Spinal cord (tissue), 10 donors: ENCODE results near the gene DCXR. TPM values are rescaled to one million over a fixed set of nuclear protein-coding genes. Genes with fewer than 3 reads are reported as not detected.

Experiments
- DNase-seq, 6 donors: peaks; one replicate each; pipeline versions ENCODE4 v3.0.0 to v3.0.0-alpha.2; 2013 to 2015; ENCODE audit warnings: low spot score in 6 of 6, low read depth in 4 of 6
- H3K27ac ChIP-seq: one replicate; pipeline ENCODE4 v1.5.1; 2013; ENCODE audit warnings: low read depth, low read length, control low read depth
- H3K27me3 ChIP-seq: one replicate; pipeline ENCODE4 v1.6.1; 2013; ENCODE audit warnings: low read length; ENCODE audit not compliant: control insufficient read depth, insufficient read depth
- H3K36me3 ChIP-seq: one replicate; pipeline ENCODE4 v1.6.1; 2013; ENCODE audit warnings: low read length; ENCODE audit not compliant: control insufficient read depth, insufficient read depth
- H3K4me1 ChIP-seq: one replicate; pipeline ENCODE4 v1.6.1; 2013; ENCODE audit warnings: low read length; ENCODE audit not compliant: control insufficient read depth, insufficient read depth
- H3K4me3 ChIP-seq: one replicate; pipeline ENCODE4 v1.5.1; 2013; ENCODE audit warnings: low read depth, low read length, control low read depth
- H3K9me3 ChIP-seq: one replicate; pipeline ENCODE4 v1.6.1; 2013; ENCODE audit warnings: low read length; ENCODE audit not compliant: control insufficient read depth, insufficient read depth
- WGBS: methylation state at CpG from one replicate; pipeline ENCODE4 v1.1.5; 2013; ENCODE audit warnings: missing lambda C conversion rate; ENCODE audit not compliant: insufficient coverage; 5-methylcytosine and 5-hydroxymethylcytosine counted together
- polyA plus RNA-seq, 2 donors: library from polyadenylated mRNA; unstranded; fragments of 120-200 nt; gene quantifications; one replicate each; pipeline ENCODE4 v1.2.1, GENCODE V29; 2013; ENCODE audit not compliant: insufficient read length in 2 of 2
- total RNA-seq, 2 donors: library from RNA; depleted of rRNA in 1 of 2; stranded (reverse); fragments of 120-200 nt in 1 of 2; fragments of >200 nt in 1 of 2; gene quantifications; one replicate each; pipeline versions ENCODE4 v1.2.3 to v1.2.4, GENCODE V29; 2013 to 2014
- donor health status: healthy.

The DCXR gene
- total and polyA plus RNA-seq, 4 donors, result 44.3 to 145 (median 119) TPM

GRCh38 chr17:82050152-82050760 lies 12.8 kb upstream of the DCXR start:
- H3K4me3 ChIP-seq, result peak overlapping the region; percentile 51
- no peaks in the 10 kb centered on the region for H3K27me3 ChIP-seq
- H3K27ac ChIP-seq, result no peak overlapping the region
- 88% methylated on average over 28 of the region's 28 CpGs for WGBS
- no peaks in the 10 kb centered on the region for H3K9me3 ChIP-seq
- H3K4me1 ChIP-seq, result peaks cover 42% of the 10 kb centered on the region
- H3K36me3 ChIP-seq, result peaks cover 71% of the 10 kb centered on the region
- DNase-seq, result no peak

- H3K27ac ChIP-seq, result no peak overlapping the region
- H3K4me3 ChIP-seq, result no peak overlapping the region
- peaks cover 39% of the 10 kb centered on the region for H3K4me1 ChIP-seq
- no peaks in the 10 kb centered on the region for H3K9me3 ChIP-seq
- 98% methylated on average over 14 of the region's 16 CpGs for WGBS
- DNase-seq, result no peak
- H3K36me3 ChIP-seq, result peaks cover 64% of the 10 kb centered on the region
- no peaks in the 10 kb centered on the region for H3K27me3 ChIP-seq
These were observed 12.0 kb upstream of the DCXR start for GRCh38 chr17:82049521-82049971.

- Histone ChIP-seq H3K36me3 (peaks cover 60% of the 10 kb centered on the region), H3K4me3 (no peak overlapping the region), H3K27me3 (no peaks in the 10 kb centered on the region), H3K9me3 (no peaks in the 10 kb centered on the region), H3K27ac (no peak overlapping the region), H3K4me1 (peaks cover 37% of the 10 kb centered on the region)
- DNase-seq, result no peak
- 94% methylated on average over 5 of the region's 8 CpGs for WGBS
These were observed 11.6 kb upstream of the DCXR start for GRCh38 chr17:82049106-82049505.

- Histone ChIP-seq H3K27me3 (no peaks in the 10 kb centered on the region), H3K4me1 (peaks cover 32% of the 10 kb centered on the region), H3K4me3 (no peak overlapping the region), H3K27ac (no peak overlapping the region), H3K36me3 (peaks cover 54% of the 10 kb centered on the region), H3K9me3 (no peaks in the 10 kb centered on the region)
- DNase-seq, result no peak
- 88% methylated on average over 20 of the region's 20 CpGs for WGBS
These were observed 11.1 kb upstream of the DCXR start for GRCh38 chr17:82048571-82048971.

GRCh38 chr17:82047914-82048570 lies 10.5 kb upstream of the DCXR start:
- no peaks in the 10 kb centered on the region for H3K27me3 ChIP-seq
- H3K27ac ChIP-seq, result no peak overlapping the region
- H3K36me3 ChIP-seq, result peaks cover 49% of the 10 kb centered on the region
- 76% methylated on average over 25 of the region's 25 CpGs for WGBS
- no peak for DNase-seq
- H3K9me3 ChIP-seq, result no peaks in the 10 kb centered on the region
- peaks cover 27% of the 10 kb centered on the region for H3K4me1 ChIP-seq
- H3K4me3 ChIP-seq, result no peak overlapping the region

GRCh38 chr17:82047379-82047778 lies 9.9 kb upstream of the DCXR start:
- WGBS, result 95% methylated on average over 24 of the region's 24 CpGs
- Histone ChIP-seq H3K36me3 (peaks cover 48% of the 10 kb centered on the region), H3K4me3 (no peak overlapping the region), H3K27me3 (no peaks in the 10 kb centered on the region), H3K9me3 (no peaks in the 10 kb centered on the region), H3K27ac (no peak overlapping the region), H3K4me1 (peaks cover 20% of the 10 kb centered on the region)
- DNase-seq, result no peak

- 92% methylated on average over 17 of the region's 21 CpGs for WGBS
- Histone ChIP-seq H3K9me3 (no peaks in the 10 kb centered on the region), H3K27ac (no peak overlapping the region), H3K36me3 (peaks cover 48% of the 10 kb centered on the region), H3K4me1 (peaks cover 17% of the 10 kb centered on the region), H3K27me3 (no peaks in the 10 kb centered on the region), H3K4me3 (no peak overlapping the region)
- no peak for DNase-seq
These were observed 9.4 kb upstream of the DCXR start for GRCh38 chr17:82046903-82047302.

- no peak for DNase-seq
- Histone ChIP-seq H3K4me1 (peaks cover 16% of the 10 kb centered on the region), H3K27me3 (no peaks in the 10 kb centered on the region), H3K36me3 (peaks cover 48% of the 10 kb centered on the region), H3K9me3 (no peaks in the 10 kb centered on the region), H3K4me3 (no peak overlapping the region), H3K27ac (no peak overlapping the region)
- WGBS, result 87% methylated on average over 12 of the region's 14 CpGs
These were observed 8.5 kb upstream of the DCXR start for GRCh38 chr17:82045936-82046484.

- no peaks in the 10 kb centered on the region for H3K4me1 ChIP-seq
- 45% methylated on average over 15 of the region's 16 CpGs for whole genome bisulfite sequencing
- H3K4me3 ChIP-seq, result no peak overlapping the region
- H3K27me3 ChIP-seq, result no peaks in the 10 kb centered on the region
- peaks cover 24% of the 10 kb centered on the region for H3K36me3 ChIP-seq
- DNase-seq, result no peak
- H3K27ac ChIP-seq, result no peak overlapping the region
- H3K9me3 ChIP-seq, result no peaks in the 10 kb centered on the region
These were observed 6.0 kb upstream of the DCXR start for GRCh38 chr17:82043507-82043906.

GRCh38 chr17:82042649-82043048 lies 5.2 kb upstream of the DCXR start:
- H3K4me3 ChIP-seq, result no peak overlapping the region
- H3K9me3 ChIP-seq, result no peaks in the 10 kb centered on the region
- 92% methylated on average over 9 of the region's 9 CpGs for WGBS
- DNase-seq, result no peak
- peaks cover 8% of the 10 kb centered on the region for H3K4me1 ChIP-seq
- H3K36me3 ChIP-seq, result peaks cover 15% of the 10 kb centered on the region
- H3K27me3 ChIP-seq, result no peaks in the 10 kb centered on the region
- no peak overlapping the region for H3K27ac ChIP-seq
